Upper lobe of left lung (tissue), 4 donors: Measurements from ENCODE around the gene SMYD3.

Source experiments
- EP300 ChIP-seq, 4 donors: sonication (generic); formaldehyde crosslinking; IDR thresholded peaks; one replicate each; pipeline ENCODE4 v1.5.1; 2017; ENCODE audit warnings: antibody characterized with exemption in 4 of 4, control low read depth in 2 of 4
- POLR2A ChIP-seq, 4 donors: fragments of 450-650 bp; IDR thresholded peaks; one replicate each; pipeline ENCODE4 v1.5.1; 2016 to 2017; ENCODE audit warnings: antibody characterized with exemption in 4 of 4, mild to moderate bottlenecking in 2 of 4
- POLR2AphosphoS5 ChIP-seq, 2 donors: sonication (generic); formaldehyde crosslinking; IDR thresholded peaks; one replicate each; pipeline ENCODE4 v1.5.1; 2017; ENCODE audit warnings: antibody characterized with exemption in 2 of 2
- TF ChIP-seq, protein P1 (sequence below), 6 experiments: fragments of 450-650 bp in 4 of 6; fragments of 200-600 bp in 2 of 6; sonication (generic) in 2 of 6; IDR thresholded peaks; one replicate each; pipeline ENCODE4 v1.5.1; 2016 to 2019; ENCODE audit warnings: antibody characterized with exemption in 6 of 6

GRCh38 chr1:245923215-245923614 lies 583.9 kb downstream of the SMYD3 start:
- TF ChIP-seq, protein P1, sequence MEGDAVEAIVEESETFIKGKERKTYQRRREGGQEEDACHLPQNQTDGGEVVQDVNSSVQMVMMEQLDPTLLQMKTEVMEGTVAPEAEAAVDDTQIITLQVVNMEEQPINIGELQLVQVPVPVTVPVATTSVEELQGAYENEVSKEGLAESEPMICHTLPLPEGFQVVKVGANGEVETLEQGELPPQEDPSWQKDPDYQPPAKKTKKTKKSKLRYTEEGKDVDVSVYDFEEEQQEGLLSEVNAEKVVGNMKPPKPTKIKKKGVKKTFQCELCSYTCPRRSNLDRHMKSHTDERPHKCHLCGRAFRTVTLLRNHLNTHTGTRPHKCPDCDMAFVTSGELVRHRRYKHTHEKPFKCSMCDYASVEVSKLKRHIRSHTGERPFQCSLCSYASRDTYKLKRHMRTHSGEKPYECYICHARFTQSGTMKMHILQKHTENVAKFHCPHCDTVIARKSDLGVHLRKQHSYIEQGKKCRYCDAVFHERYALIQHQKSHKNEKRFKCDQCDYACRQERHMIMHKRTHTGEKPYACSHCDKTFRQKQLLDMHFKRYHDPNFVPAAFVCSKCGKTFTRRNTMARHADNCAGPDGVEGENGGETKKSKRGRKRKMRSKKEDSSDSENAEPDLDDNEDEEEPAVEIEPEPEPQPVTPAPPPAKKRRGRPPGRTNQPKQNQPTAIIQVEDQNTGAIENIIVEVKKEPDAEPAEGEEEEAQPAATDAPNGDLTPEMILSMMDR (IDR thresholded peaks at IDR 0.05) = no peak
- TF ChIP-seq POLR2A (IDR thresholded peaks at IDR 0.05) (no peak), EP300 (IDR thresholded peaks at IDR 0.05) (no peak), POLR2AphosphoS5 (IDR thresholded peaks at IDR 0.05) (no peak)
